Muscle of leg (tissue), 11 donors: ENCODE results near the gene SLC39A10. TPM values are rescaled to one million over a fixed set of nuclear protein-coding genes. Genes with fewer than 3 reads are reported as not detected.

Experiments
- DNase-seq: peaks from one replicate; pipeline ENCODE4 v3.0.0; 2013
- H3K27ac ChIP-seq: one replicate; pipeline ENCODE4 v1.5.1; 2013; ENCODE audit warnings: mild to moderate bottlenecking, low read length, control low read depth
- H3K27me3 ChIP-seq: one replicate; pipeline ENCODE4 v1.6.1; 2013; ENCODE audit warnings: low read length; ENCODE audit not compliant: control insufficient read depth, insufficient read depth
- H3K36me3 ChIP-seq: one replicate; pipeline ENCODE4 v1.6.1; 2013; ENCODE audit warnings: low read length; ENCODE audit not compliant: control insufficient read depth, insufficient read depth
- H3K4me1 ChIP-seq: one replicate; pipeline ENCODE4 v1.6.1; 2013; ENCODE audit warnings: low read length; ENCODE audit not compliant: control insufficient read depth, insufficient read depth
- H3K4me3 ChIP-seq: one replicate; pipeline ENCODE4 v1.5.1; 2013; ENCODE audit warnings: low read length, control low read depth
- H3K9me3 ChIP-seq: replicated peaks from 2 replicates; pipeline ENCODE4 v1.6.1; 2013; ENCODE audit warnings: low read depth, low read length; ENCODE audit not compliant: control insufficient read depth
- WGBS: methylation state at CpG from one replicate; pipeline ENCODE4 v1.1.5; 2013; ENCODE audit warnings: missing lambda C conversion rate; ENCODE audit not compliant: insufficient coverage; 5-methylcytosine and 5-hydroxymethylcytosine counted together
- polyA plus RNA-seq, 8 donors: library from polyadenylated mRNA; unstranded; fragments of 120-200 nt; gene quantifications; one replicate each; pipeline versions ENCODE4 v1.2.1 to v1.2.3, GENCODE V29; 2013; ENCODE audit warnings: inconsistent platforms in 1 of 8, low replicate concordance in 1 of 8; ENCODE audit not compliant: insufficient read length in 8 of 8, insufficient read depth in 1 of 8
- total RNA-seq: library from RNA; stranded (reverse); fragments of 120-200 nt; gene quantifications from one replicate; pipeline ENCODE4 v1.2.4, GENCODE V29; 2013

SLC39A10 gene
- total and polyA plus RNA-seq, 9 donors, result 16.3 to 26.3 (median 20.0) TPM

- Histone ChIP-seq H3K4me1 (no peaks in the 10 kb centered on the region), H3K27me3 (no peaks in the 10 kb centered on the region), H3K27ac (no peak overlapping the region), H3K4me3 (no peak overlapping the region), H3K36me3 (no peaks in the 10 kb centered on the region), H3K9me3 (no peaks in the 10 kb centered on the region)
- no peak for DNase-seq
These were observed 34.1 kb upstream of the SLC39A10 start for GRCh38 chr2:195622966-195623365.

GRCh38 chr2:195626507-195626906 is 30.5 kb upstream of the SLC39A10 start:
- WGBS, result no CpG with 5 or more reads among the region's 2 CpGs
- no peaks in the 10 kb centered on the region for H3K4me1 ChIP-seq
- H3K4me3 ChIP-seq, result no peak overlapping the region
- no peaks in the 10 kb centered on the region for H3K36me3 ChIP-seq
- no peak for DNase-seq
- no peaks in the 10 kb centered on the region for H3K9me3 ChIP-seq
- H3K27ac ChIP-seq, result no peak overlapping the region
- no peaks in the 10 kb centered on the region for H3K27me3 ChIP-seq

GRCh38 chr2:195628666-195629065 is 28.4 kb upstream of the SLC39A10 start:
- H3K27ac ChIP-seq, result no peak overlapping the region
- no CpG with 5 or more reads among the region's 1 CpG for WGBS
- no peaks in the 10 kb centered on the region for H3K4me1 ChIP-seq
- no peak for DNase-seq
- no peaks in the 10 kb centered on the region for H3K36me3 ChIP-seq
- H3K27me3 ChIP-seq, result no peaks in the 10 kb centered on the region
- H3K4me3 ChIP-seq, result no peak overlapping the region
- H3K9me3 ChIP-seq, result no peaks in the 10 kb centered on the region

- no peak overlapping the region for H3K4me3 ChIP-seq
- H3K27me3 ChIP-seq, result no peaks in the 10 kb centered on the region
- no peaks in the 10 kb centered on the region for H3K4me1 ChIP-seq
- peak; percentile 13 for DNase-seq
- no peaks in the 10 kb centered on the region for H3K9me3 ChIP-seq
- no peaks in the 10 kb centered on the region for H3K36me3 ChIP-seq
- WGBS, result 90% methylated on average over 9 of the region's 10 CpGs
- no peak overlapping the region for H3K27ac ChIP-seq
These were observed 24.0 kb upstream of the SLC39A10 start for GRCh38 chr2:195632856-195633572.

- H3K4me1 ChIP-seq, result no peaks in the 10 kb centered on the region
- no peak overlapping the region for H3K4me3 ChIP-seq
- no peaks in the 10 kb centered on the region for H3K9me3 ChIP-seq
- DNase-seq, result no peak
- 63% methylated on average over 1 of the region's 4 CpGs for WGBS
- no peak overlapping the region for H3K27ac ChIP-seq
- no peaks in the 10 kb centered on the region for H3K27me3 ChIP-seq
- H3K36me3 ChIP-seq, result no peaks in the 10 kb centered on the region
These were observed 23.5 kb upstream of the SLC39A10 start for GRCh38 chr2:195633573-195633870.

- Histone ChIP-seq H3K4me1 (no peaks in the 10 kb centered on the region), H3K27ac (no peak overlapping the region), H3K9me3 (no peaks in the 10 kb centered on the region), H3K36me3 (no peaks in the 10 kb centered on the region), H3K4me3 (no peak overlapping the region), H3K27me3 (no peaks in the 10 kb centered on the region)
- WGBS, result no CpG with 5 or more reads among the region's 3 CpGs
- no peak for DNase-seq
These were observed 23.1 kb upstream of the SLC39A10 start for GRCh38 chr2:195633974-195634373.

- H3K36me3 ChIP-seq, result no peaks in the 10 kb centered on the region
- H3K27me3 ChIP-seq, result no peaks in the 10 kb centered on the region
- H3K4me3 ChIP-seq, result no peak overlapping the region
- H3K27ac ChIP-seq, result no peak overlapping the region
- DNase-seq, result no peak
- H3K9me3 ChIP-seq, result no peaks in the 10 kb centered on the region
- no peaks in the 10 kb centered on the region for H3K4me1 ChIP-seq
These were observed 20.1 kb upstream of the SLC39A10 start for GRCh38 chr2:195636890-195637289.

- Histone ChIP-seq H3K27ac (no peak overlapping the region), H3K36me3 (no peaks in the 10 kb centered on the region), H3K27me3 (no peaks in the 10 kb centered on the region), H3K4me1 (no peaks in the 10 kb centered on the region), H3K9me3 (no peaks in the 10 kb centered on the region), H3K4me3 (no peak overlapping the region)
- 100% methylated on average over 2 of the region's 4 CpGs for WGBS
- DNase-seq, result no peak
These were observed 18.3 kb upstream of the SLC39A10 start for GRCh38 chr2:195638750-195639149.

GRCh38 chr2:195639238-195639858 is 17.7 kb upstream of the SLC39A10 start:
- no peak overlapping the region for H3K27ac ChIP-seq
- no peaks in the 10 kb centered on the region for H3K4me1 ChIP-seq
- no peaks in the 10 kb centered on the region for H3K27me3 ChIP-seq
- WGBS, result 100% methylated on average over 6 of the region's 7 CpGs
- no peak for DNase-seq
- H3K9me3 ChIP-seq, result no peaks in the 10 kb centered on the region
- no peaks in the 10 kb centered on the region for H3K36me3 ChIP-seq
- no peak overlapping the region for H3K4me3 ChIP-seq

- Histone ChIP-seq H3K4me1 (no peaks in the 10 kb centered on the region), H3K27ac (no peak overlapping the region), H3K4me3 (no peak overlapping the region), H3K9me3 (no peaks in the 10 kb centered on the region), H3K36me3 (no peaks in the 10 kb centered on the region), H3K27me3 (no peaks in the 10 kb centered on the region)
- no peak for DNase-seq
- WGBS, result no CpG with 5 or more reads among the region's 1 CpG
These were observed 17.1 kb upstream of the SLC39A10 start for GRCh38 chr2:195639959-195640358.
